Activated CD8-positive, alpha-beta T cell treated with anti-CD3 and anti-CD28 coated beads for 36 hours (primary cell): ENCODE results near the gene TRIM5. TPM values are rescaled to one million over a fixed set of nuclear protein-coding genes. Genes with fewer than 3 reads are reported as not detected.
"Not testable (repeated sequence)": the region's sequence is repeated elsewhere in the genome, so short reads cannot be mapped to it uniquely, and the experiment has no call there.

Experiments
- ATAC-seq: fragments of 200-7000 bp; cut with Tn5 transposase; one replicate; pipeline ENCODE4 v1.10.0; 2021; ENCODE audit warnings: mild to moderate bottlenecking, moderate library complexity
- CTCF ChIA-PET: fragments of 350-600 bp; sonication (Branson Sonifier 250); formaldehyde crosslinking; loops from one replicate; lab custom pipeline; 2021; ENCODE audit warnings: antibody characterized with exemption; lab: Charles Lee
- POLR2A ChIA-PET: fragments of 350-600 bp; sonication (Branson Sonifier 250); formaldehyde crosslinking; loops from one replicate; lab custom pipeline; 2021; ENCODE audit warnings: antibody characterized with exemption; lab: Charles Lee
- DNase-seq: peaks from one replicate; pipeline ENCODE4 v3.0.0-alpha.2; 2020
- H3K27ac Mint-ChIP-seq: one replicate; pipeline ENCODE4 v1.8.0; 2021; ENCODE audit warnings: mild to moderate bottlenecking, mixed read lengths
- H3K27me3 Mint-ChIP-seq: one replicate; pipeline ENCODE4 v1.8.0; 2021; ENCODE audit warnings: mixed read lengths
- H3K36me3 Mint-ChIP-seq: one replicate; pipeline ENCODE4 v1.8.0; 2021; ENCODE audit warnings: low read depth, mixed read lengths
- H3K4me1 Mint-ChIP-seq: one replicate; pipeline ENCODE4 v1.8.0; 2021; ENCODE audit warnings: low read depth, mixed read lengths
- H3K4me3 Mint-ChIP-seq: one replicate; pipeline ENCODE4 v1.8.0; 2021; ENCODE audit warnings: mild to moderate bottlenecking, moderate library complexity, mixed read lengths
- H3K9me3 Mint-ChIP-seq: one replicate; pipeline ENCODE4 v1.8.0; 2021; ENCODE audit warnings: mixed read lengths
- intact Hi-C: fragments of 100-400 bp; cut with micrococcal nuclease; formaldehyde crosslinking; loops from one replicate; pipeline ENCODE4 v1.10.0; 2022
- total RNA-seq, 2 experiments: library from RNA; stranded (reverse); gene quantifications; one replicate each; pipeline ENCODE4 v1.2.3, GENCODE V29; 2021
- TF ChIP-seq, protein P1 (sequence below): fragments of 200-600 bp; IDR thresholded peaks from one replicate; pipeline ENCODE4 v1.8.0; 2022; ENCODE audit warnings: antibody characterized with exemption, mild to moderate bottlenecking

TRIM5 gene
- total RNA-seq, 2 experiments from 2014 or later: 21.5 TPM

DNA sequence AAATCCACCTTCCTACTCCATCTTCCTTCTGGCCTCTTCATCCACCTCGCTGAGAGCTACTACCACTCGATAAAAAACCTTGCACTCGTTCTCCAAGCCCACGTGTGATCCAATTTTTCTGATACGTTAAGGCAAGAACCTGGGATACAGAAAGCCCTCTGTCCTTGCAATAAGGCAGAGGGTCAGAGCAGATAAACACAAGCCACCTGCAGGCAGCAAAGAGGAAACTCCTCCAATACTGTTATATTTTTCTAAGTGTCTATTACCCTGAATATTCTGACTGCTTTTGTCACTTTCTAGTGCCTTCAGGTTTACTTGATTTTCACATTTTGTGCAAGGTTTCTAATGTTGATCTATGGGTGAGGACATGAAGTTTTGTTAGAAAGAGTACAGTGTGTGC, 26.6 kb downstream of the TRIM5 start:
- peaks cover 1% of the 10 kb centered on the region for H3K36me3 Mint-ChIP-seq
- no peaks in the 10 kb centered on the region for H3K4me1 Mint-ChIP-seq
- CTCF ChIA-PET: no interaction called here
- TF ChIP-seq, protein P1, sequence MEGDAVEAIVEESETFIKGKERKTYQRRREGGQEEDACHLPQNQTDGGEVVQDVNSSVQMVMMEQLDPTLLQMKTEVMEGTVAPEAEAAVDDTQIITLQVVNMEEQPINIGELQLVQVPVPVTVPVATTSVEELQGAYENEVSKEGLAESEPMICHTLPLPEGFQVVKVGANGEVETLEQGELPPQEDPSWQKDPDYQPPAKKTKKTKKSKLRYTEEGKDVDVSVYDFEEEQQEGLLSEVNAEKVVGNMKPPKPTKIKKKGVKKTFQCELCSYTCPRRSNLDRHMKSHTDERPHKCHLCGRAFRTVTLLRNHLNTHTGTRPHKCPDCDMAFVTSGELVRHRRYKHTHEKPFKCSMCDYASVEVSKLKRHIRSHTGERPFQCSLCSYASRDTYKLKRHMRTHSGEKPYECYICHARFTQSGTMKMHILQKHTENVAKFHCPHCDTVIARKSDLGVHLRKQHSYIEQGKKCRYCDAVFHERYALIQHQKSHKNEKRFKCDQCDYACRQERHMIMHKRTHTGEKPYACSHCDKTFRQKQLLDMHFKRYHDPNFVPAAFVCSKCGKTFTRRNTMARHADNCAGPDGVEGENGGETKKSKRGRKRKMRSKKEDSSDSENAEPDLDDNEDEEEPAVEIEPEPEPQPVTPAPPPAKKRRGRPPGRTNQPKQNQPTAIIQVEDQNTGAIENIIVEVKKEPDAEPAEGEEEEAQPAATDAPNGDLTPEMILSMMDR: no peak
- intact Hi-C loops: no loop called here
- POLR2A ChIA-PET: no interaction called here
- no peaks in the 10 kb centered on the region for H3K27me3 Mint-ChIP-seq
- H3K4me3 Mint-ChIP-seq: no peak overlapping the region
- no peaks in the 10 kb centered on the region for H3K9me3 Mint-ChIP-seq
- no peak for ATAC-seq
- DNase-seq: no peak
- H3K27ac Mint-ChIP-seq: no peak overlapping the region

DNA sequence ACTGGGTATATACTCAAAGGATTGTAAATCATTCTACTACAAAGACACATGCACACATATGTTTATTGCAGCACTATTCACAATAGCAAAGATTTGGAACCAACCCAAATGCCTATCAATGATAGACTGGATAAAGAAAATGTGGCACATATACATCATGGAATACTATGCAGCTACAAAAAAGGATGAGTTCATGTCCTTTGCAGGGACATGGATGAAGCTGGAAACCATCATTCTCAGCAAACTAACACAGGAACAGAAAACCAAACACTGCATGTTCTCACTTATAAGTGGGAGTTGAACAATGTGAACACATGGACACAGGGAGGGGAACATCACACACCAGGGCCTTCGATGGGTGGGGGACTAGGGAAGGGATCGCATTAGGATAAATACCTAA, 27.9 kb downstream of the TRIM5 start:
- CTCF ChIA-PET, H3K4me3 Mint-ChIP-seq, POLR2A ChIA-PET, H3K36me3 Mint-ChIP-seq, intact Hi-C loops, ATAC-seq, H3K27me3 Mint-ChIP-seq, H3K4me1 Mint-ChIP-seq, H3K27ac Mint-ChIP-seq, DNase-seq, H3K9me3 Mint-ChIP-seq: not testable (repeated sequence)

DNA sequence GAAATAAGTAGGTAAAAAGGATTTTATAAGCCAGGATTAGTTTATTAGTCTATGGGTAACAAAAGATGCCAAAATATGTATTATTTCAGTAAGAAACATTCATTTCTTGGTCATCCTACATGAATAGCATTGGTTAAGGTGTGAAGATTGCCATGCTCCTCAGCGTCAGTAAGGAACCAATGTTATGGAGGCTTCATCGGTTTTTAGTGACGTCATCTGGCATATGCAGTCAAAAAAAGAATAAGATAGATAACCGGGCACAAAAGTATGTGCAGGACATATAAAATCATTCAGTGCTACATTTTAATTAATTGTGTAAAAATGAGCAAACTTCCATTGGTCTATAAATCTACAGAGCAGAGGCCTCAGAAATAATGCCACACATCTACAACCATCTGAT, 29.4 kb downstream of the TRIM5 start:
- ATAC-seq (no peak), DNase-seq (no peak)
- H3K4me1 Mint-ChIP-seq: no peaks in the 10 kb centered on the region
- peaks cover 1% of the 10 kb centered on the region for H3K36me3 Mint-ChIP-seq
- H3K9me3 Mint-ChIP-seq: no peaks in the 10 kb centered on the region
- H3K4me3 Mint-ChIP-seq: no peak overlapping the region
- CTCF ChIA-PET: no interaction called here
- POLR2A ChIA-PET: no interaction called here
- H3K27me3 Mint-ChIP-seq: no peaks in the 10 kb centered on the region
- TF ChIP-seq, protein P1: no peak
- no peak overlapping the region for H3K27ac Mint-ChIP-seq
- intact Hi-C loops: no loop called here

DNA sequence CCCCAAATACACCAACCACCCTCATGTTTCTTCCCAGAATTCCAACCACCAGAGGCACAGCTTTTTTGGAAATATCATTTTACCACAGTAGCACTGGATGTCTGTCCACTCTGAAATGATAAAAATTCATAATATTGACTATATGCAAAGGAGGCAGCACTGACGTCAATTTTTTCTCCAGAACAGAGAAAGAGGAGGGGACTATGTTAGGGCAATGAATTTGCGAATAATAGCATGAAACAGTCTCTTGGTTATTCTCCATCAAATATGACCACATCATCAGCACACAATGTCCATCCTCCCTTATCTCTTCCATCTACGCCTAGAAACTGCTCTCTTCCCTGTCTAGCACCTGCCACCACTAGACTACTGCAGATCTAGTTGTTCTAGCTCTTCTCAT, 38.7 kb downstream of the TRIM5 start:
- TF ChIP-seq, protein P1: no peak
- intact Hi-C loops: no loop called here
- Mint-ChIP-seq H3K36me3 (peaks cover 18% of the 10 kb centered on the region), H3K4me1 (peaks cover 8% of the 10 kb centered on the region), H3K9me3 (no peaks in the 10 kb centered on the region), H3K27ac (no peak overlapping the region), H3K27me3 (no peaks in the 10 kb centered on the region), H3K4me3 (no peak overlapping the region)
- ATAC-seq (no peak), DNase-seq (no peak)
- ChIA-PET CTCF (no interaction called here), POLR2A (no interaction called here)

DNA sequence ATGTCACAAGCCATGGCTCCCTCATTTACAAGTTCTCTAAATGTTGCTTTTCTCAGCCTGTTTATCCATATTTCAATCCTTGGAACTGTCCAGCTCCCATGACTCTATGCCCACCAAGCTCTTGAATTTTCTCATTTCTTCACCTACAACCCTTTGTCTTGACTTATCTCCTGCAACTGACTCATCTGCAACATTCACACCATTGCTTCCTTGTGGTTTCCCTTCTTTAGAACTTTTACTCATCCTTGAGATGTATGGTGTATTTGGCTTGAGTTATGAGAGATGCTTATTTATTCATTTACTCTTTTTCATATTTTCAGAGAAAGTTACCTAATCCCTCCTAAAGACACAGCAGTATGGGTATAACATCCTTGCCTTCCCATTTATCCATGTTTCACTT, 41.3 kb downstream of the TRIM5 start:
- H3K27ac Mint-ChIP-seq: no peak overlapping the region
- H3K4me3 Mint-ChIP-seq: no peak overlapping the region
- peaks cover 31% of the 10 kb centered on the region for H3K36me3 Mint-ChIP-seq
- no peaks in the 10 kb centered on the region for H3K9me3 Mint-ChIP-seq
- H3K4me1 Mint-ChIP-seq: peaks cover 8% of the 10 kb centered on the region
- ChIA-PET CTCF (no interaction called here), POLR2A (no interaction called here)
- no peak for DNase-seq
- peak; percentile 62 for ATAC-seq
- intact Hi-C loops: no loop called here
- TF ChIP-seq, protein P1: no peak
- no peaks in the 10 kb centered on the region for H3K27me3 Mint-ChIP-seq

DNA sequence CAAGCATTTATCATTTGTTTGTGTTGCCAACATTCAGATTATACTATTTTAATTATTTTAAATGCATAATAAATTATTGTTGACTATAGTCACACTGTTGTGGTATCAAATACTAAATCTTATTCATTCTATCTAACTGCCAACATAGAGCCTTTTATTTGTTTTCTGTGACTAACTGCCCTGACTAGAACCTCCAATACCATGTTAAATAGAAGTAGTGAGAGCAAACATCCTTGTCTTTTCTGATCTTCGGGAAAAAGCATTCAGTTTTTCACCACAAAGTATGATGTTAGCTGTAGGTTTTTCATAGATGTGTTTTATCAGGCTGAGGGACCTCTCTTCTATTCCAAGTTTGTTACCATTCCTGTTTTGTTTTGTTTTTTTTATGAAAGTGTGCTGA, 44.9 kb downstream of the TRIM5 start:
- DNase-seq (no peak), ATAC-seq (no peak)
- Mint-ChIP-seq H3K4me3 (no peak overlapping the region), H3K27me3 (no peaks in the 10 kb centered on the region), H3K36me3 (peaks cover 42% of the 10 kb centered on the region), H3K4me1 (peaks cover 8% of the 10 kb centered on the region), H3K27ac (no peak overlapping the region), H3K9me3 (no peaks in the 10 kb centered on the region)
- TF ChIP-seq, protein P1: no peak
- POLR2A ChIA-PET: no interaction called here
- intact Hi-C loops: no loop called here
- CTCF ChIA-PET: no interaction called here
